CD4-positive, alpha-beta T cell treated with Interleukin-4 for 1 hour (primary cell): ENCODE measurements around the gene SPTBN1.

Source experiments
- DNase-seq, 2 donors: peaks; one replicate each; pipeline ENCODE4 v3.0.0-alpha.2; 2020 to 2022

Gene SPTBN1

DNA sequence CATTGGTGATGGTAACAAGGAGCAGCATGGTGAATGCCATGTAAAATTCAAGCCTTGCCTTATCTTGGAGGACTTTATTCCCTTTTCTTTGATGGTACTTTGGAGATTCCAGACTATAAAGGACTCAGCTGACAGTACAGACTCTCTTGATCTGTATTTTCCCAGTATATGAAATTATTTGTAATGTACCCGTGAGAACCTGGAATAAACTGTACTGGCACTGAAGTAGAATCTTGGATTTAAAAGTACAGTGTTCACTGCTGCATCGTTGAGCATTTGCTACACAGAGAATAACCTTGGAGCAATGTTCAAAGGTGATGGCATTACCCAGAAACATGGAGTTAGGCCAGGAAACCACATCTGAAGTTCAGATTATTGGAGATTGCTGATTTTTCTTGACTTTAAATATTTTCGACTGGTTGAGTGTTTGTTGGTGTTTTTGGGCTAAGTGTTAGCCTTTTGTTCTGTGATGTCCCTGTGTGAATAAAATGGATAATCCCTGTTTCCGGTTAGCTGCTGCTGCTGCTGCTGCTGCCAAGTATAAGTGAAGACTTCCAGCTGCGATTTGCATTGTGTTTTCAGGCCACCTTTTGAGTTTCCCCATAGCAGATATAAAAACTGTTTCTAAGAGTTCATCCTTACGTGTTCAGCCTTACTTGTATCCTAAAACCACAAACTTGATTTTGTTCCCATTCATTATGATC, 122.0 kb downstream of the SPTBN1 start:
- no peak for DNase-seq

- no peak for DNase-seq
Observed at GRCh38 chr2:54578648-54579045, 122.5 kb downstream of the SPTBN1 start.

GRCh38 chr2:54579061-54579681, 123.0 kb downstream of the SPTBN1 start:
- no peak for DNase-seq

DNA sequence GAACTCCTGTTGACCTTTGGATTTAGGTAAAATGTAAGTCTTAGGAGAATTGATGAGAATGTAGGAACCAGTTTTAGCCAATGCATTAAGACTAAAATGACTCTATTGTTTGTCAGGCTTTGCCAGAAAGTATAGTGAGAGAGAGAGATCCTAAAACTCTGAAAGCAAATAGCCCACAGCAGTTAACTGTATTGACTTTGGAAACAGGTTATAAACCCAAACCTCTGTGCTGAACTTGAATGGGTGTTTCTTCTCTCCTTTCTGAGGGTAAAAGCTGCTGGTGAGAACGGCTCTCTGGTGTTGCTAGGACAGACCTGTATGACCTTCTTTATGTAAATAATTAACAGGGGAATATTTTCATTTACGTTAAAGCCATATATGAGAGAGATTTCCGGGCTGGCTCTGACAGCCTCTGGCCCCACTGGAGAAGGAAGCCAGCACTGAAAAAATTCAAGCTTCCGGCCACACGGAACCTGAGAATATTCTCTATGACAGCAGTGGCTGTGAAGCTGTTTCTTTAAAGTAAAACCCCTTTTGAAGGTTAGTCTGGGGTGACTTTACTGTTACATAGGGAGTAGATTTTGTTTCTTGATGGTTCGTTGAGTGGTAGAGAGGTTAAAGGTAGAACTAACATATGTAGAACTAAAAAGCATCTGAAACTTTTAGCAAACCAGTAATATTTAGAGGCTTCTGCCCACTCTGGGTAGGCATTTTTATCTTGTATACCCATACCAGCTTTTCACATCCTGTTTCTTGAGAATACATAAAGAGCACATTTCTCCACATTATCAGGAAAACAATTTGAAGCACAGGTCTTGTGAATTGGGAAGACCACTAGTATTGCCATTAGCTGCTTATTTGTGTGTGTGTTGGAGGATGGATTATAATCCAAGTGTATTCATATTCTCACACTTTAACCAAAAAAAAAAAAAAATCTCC, 123.8 kb downstream of the SPTBN1 start:
- DNase-seq = peak; percentile 70 to 75

- no peak for DNase-seq
Observed at GRCh38 chr2:54581326-54582039, 125.4 kb downstream of the SPTBN1 start.

- no peak for DNase-seq
Observed at GRCh38 chr2:54582987-54583386, 126.9 kb downstream of the SPTBN1 start.

- DNase-seq = no peak
Observed at GRCh38 chr2:54584598-54584997, 128.5 kb downstream of the SPTBN1 start.

DNA sequence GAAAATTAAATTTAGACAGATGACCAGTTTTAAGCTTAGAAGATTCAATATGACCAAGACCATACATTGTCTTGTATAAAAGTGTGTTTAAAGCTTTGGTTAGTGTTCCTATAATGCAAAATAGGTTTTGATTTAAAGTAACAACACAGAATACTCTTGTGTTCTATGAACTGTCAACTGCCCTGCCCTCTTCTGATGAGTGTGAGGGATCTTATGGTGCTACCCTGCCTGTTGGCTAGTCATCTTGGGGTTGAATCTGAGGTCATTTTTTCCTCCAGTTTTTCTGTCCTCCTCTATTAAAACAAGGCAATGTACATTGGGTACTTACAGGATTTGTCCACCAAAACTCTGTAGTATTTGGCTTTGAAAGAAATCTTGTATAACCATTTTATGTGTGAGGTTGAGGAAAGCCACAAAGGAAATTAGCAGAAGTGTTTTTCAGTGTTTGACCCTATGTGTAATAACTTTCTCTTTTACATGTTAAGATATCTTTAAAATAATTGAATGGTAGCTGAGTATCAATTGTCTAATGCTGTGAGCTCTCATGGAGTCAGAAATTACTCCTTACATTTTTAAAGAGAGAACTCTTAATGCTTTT, 129.1 kb downstream of the SPTBN1 start:
- DNase-seq = no peak

DNA sequence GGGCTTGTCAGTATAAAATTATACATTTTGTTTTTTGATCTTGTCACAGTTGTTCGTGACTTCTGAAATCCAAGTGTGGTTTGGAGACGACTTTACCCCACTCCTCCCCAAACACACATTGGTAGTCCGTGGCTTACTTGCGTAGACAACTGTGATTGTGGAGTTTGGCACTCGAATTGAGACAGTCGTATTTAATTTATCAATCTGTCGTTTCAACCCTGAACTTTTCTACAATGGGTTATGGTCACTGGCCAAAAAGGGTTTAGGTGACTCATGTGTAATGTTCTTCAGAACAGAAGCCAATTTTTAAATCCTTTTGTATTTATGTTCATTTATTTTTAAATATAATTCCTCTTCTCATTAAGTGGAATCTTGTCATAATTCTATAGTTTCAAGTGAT, 129.9 kb downstream of the SPTBN1 start:
- DNase-seq = no peak

GRCh38 chr2:54586494-54586893, 130.4 kb downstream of the SPTBN1 start:
- no peak for DNase-seq

- no peak for DNase-seq
Observed at GRCh38 chr2:54587171-54588016, 131.3 kb downstream of the SPTBN1 start.

DNA sequence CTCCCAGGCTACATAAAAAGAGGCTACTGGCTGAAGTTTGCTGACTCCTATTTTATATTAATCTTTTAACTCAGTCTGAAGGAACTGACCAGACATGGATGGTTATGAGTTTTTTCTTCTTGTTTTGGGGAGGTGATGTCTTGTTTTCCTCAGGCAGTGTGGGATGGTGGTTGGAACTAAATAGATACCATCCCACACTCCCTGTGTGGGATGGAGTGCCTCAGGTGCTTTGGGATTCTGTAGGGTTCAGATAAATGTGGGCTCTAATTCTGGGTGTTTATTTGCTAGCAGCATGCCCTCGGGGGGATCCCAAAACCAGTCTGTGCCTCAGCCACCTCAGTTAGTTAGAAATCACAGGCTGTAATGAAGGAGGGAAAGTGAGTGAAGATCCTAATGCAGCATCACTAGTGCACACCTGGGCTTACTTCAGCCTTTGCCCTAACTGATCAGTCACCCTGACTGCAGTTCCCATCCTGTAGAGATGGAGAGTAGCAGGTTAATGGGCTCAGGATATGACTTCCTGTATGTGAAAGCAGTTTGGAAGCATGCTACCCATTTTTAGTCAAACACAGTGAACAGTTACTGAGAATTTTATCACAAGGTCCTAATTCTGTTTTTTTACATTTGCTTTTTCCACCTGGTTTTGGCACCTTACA, 132.2 kb downstream of the SPTBN1 start:
- DNase-seq = no peak

GRCh38 chr2:54589038-54589339, 132.9 kb downstream of the SPTBN1 start:
- DNase-seq = no peak

- peak; percentile 43 to 65 for DNase-seq
Observed at GRCh38 chr2:54589340-54590215, 133.5 kb downstream of the SPTBN1 start.

GRCh38 chr2:54590216-54591120, 134.3 kb downstream of the SPTBN1 start:
- no peak for DNase-seq

DNA sequence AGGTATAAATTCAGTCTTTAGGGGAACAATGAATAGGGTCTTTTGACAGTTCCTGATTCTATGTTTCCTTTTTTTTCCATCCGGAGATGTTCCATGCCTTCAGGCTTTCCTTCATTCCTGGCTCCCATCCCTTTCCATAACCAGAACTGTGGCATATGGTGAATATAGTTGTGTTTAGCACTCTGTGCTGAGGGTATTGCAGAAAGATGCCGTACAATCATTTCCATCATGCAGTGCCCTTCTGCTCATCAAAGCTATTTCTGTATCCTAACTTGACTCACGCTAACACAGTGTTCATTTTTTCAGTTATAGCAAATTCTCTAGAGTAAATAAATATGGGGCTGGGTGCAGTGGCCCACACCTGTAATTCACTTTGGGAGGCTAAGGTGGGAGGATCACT, 135.4 kb downstream of the SPTBN1 start:
- DNase-seq = no peak

- DNase-seq = no peak
Observed at GRCh38 chr2:54593249-54593648, 137.1 kb downstream of the SPTBN1 start.

DNA sequence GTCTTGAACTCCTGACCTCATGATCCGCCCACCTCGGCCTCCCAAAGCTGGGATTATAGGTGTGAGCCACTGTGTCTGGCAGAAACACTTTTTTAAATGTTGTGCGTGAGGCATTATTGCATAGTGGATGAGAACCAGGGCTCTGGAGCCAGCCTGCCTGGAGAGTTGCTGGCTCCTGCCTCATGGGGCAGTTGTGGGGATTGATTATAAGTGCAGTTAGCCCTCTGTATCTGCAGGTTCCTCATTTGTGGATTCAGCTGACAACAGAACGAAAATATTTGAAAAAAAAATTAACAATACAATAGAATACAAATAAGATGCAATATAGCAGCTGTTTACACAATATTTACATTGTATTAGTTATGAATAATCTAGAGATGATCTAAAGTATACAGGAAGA, 137.9 kb downstream of the SPTBN1 start:
- no peak for DNase-seq

GRCh38 chr2:54595161-54595803, 139.2 kb downstream of the SPTBN1 start:
- DNase-seq = no peak
